H1 (cell line): ENCODE measurements around the gene HFE. TPM values are rescaled to one million over a fixed set of nuclear protein-coding genes. Genes with fewer than 3 reads are reported as not detected.

Source experiments
- CTCF ChIA-PET: fragments of 300-600 bp; sonication (Branson Sonifier 250); formaldehyde crosslinking; loops from one replicate; lab custom pipeline; 2021; ENCODE audit not compliant: partially characterized antibody; lab: Charles Lee
- POLR2A ChIA-PET: fragments of 300-600 bp; sonication (Branson Sonifier 250); formaldehyde crosslinking; loops from one replicate; lab custom pipeline; 2021; ENCODE audit warnings: inconsistent platforms; ENCODE audit not compliant: partially characterized antibody; lab: Charles Lee
- DNase-seq, 2 experiments: peaks; one replicate each; pipeline versions ENCODE4 v3.0.0 to v3.0.0-alpha.2; 2010 to 2022; ENCODE audit warnings: low spot score in 2 of 2, low read depth in 1 of 2, mixed read lengths in 1 of 2
- FAIRE-seq: peaks from 2 replicates; lab custom pipeline; 2011; peaks lifted over from hg19 to GRCh38; lab: Jason Lieb, UNC
- H2AFZ ChIP-seq: 2 replicates; pipeline ENCODE4 v1.8.1; 2012; ENCODE audit warnings: low read length, inconsistent platforms
- H2AK5ac ChIP-seq: 2 replicates; pipeline ENCODE4 v1.6.1; 2013; ENCODE audit warnings: low read depth, low read length
- H2BK120ac ChIP-seq: replicated peaks from 2 replicates; pipeline ENCODE3; 2013; ENCODE audit warnings: low read depth, low read length, inconsistent platforms
- H2BK12ac ChIP-seq: 2 replicates; pipeline ENCODE4 v1.6.1; 2013; ENCODE audit warnings: low read depth, low read length
- H2BK15ac ChIP-seq: 2 replicates; pipeline ENCODE4 v1.6.1; 2013; ENCODE audit warnings: low read length
- H2BK20ac ChIP-seq: 2 replicates; pipeline ENCODE4 v1.6.1; 2013; ENCODE audit warnings: low read length
- H2BK5ac ChIP-seq: 2 replicates; pipeline ENCODE4 v1.6.1; 2013; ENCODE audit warnings: low read depth, low read length
- H3K14ac ChIP-seq: 2 replicates; pipeline ENCODE4 v1.6.1; 2013; ENCODE audit warnings: inconsistent platforms; ENCODE audit not compliant: insufficient read length
- H3K18ac ChIP-seq: 2 replicates; pipeline ENCODE4 v1.6.1; 2013; ENCODE audit warnings: low read length; ENCODE audit errors: extremely low read depth
- H3K23ac ChIP-seq: 2 replicates; pipeline ENCODE4 v1.6.1; 2013; ENCODE audit warnings: inconsistent platforms; ENCODE audit not compliant: insufficient read length
- H3K23me2 ChIP-seq: 2 replicates; pipeline ENCODE4 v1.6.1; 2013; ENCODE audit warnings: low read depth, low read length
- H3K27ac ChIP-seq: 2 replicates; pipeline ENCODE4 v1.6.1; 2011; ENCODE audit warnings: low read depth, low read length, inconsistent platforms
- H3K27me3 ChIP-seq, 4 experiments: replicated peaks in 1 of 4; 1 replicate in 1 of 4; 2 replicates in 3 of 4; pipeline versions ENCODE4 v1.6.1 to v1.8.1; 2011 to 2013; ENCODE audit warnings: low read length in 3 of 4, mild to moderate bottlenecking in 3 of 4, inconsistent platforms in 2 of 4, mixed read lengths in 2 of 4, moderate library complexity in 1 of 4; ENCODE audit not compliant: control insufficient read depth in 3 of 4, insufficient read depth in 3 of 4; ENCODE audit errors: extremely low read depth in 1 of 4
- H3K36me3 ChIP-seq, 4 experiments: 2 replicates each; pipeline versions ENCODE4 v1.6.1 to v1.8.1; 2011 to 2013; ENCODE audit warnings: mild to moderate bottlenecking in 4 of 4, low read length in 3 of 4, moderate library complexity in 2 of 4, control low read depth in 1 of 4, inconsistent platforms in 1 of 4; ENCODE audit not compliant: insufficient read depth in 4 of 4, control insufficient read depth in 2 of 4
- H3K4ac ChIP-seq: replicated peaks from 2 replicates; pipeline ENCODE3; 2013; ENCODE audit warnings: low read length, low read depth, mixed read lengths, inconsistent platforms; ENCODE audit not compliant: insufficient read length
- H3K4me1 ChIP-seq, 4 experiments: replicated peaks in 1 of 4; 1 replicate in 1 of 4; 2 replicates in 3 of 4; pipeline versions ENCODE4 v1.6.1 to v1.8.1; 2011 to 2013; ENCODE audit warnings: low read length in 3 of 4, inconsistent platforms in 2 of 4, mixed read lengths in 1 of 4; ENCODE audit not compliant: insufficient read depth in 4 of 4, control insufficient read depth in 3 of 4
- H3K4me2 ChIP-seq, 2 experiments: 2 replicates each; pipeline versions ENCODE4 v1.6.1 to v1.8.1; 2011 to 2013; ENCODE audit warnings: low read depth in 2 of 2, low read length in 2 of 2, control low read depth in 1 of 2, inconsistent platforms in 1 of 2, mild to moderate bottlenecking in 1 of 2; ENCODE audit not compliant: insufficient read depth in 1 of 2
- H3K4me3 ChIP-seq, 4 experiments: fragments of 200-600, 300-600 bp in 1 of 4; sonication (generic), shearing (Covaris generic), sonication (Bioruptor Twin) in 1 of 4; 2 replicates each; pipeline versions ENCODE4 v1.5.1 to v1.8.1; 2011 to 2016; ENCODE audit warnings: low read length in 4 of 4, low read depth in 3 of 4, control low read depth in 2 of 4, inconsistent platforms in 2 of 4, mild to moderate bottlenecking in 2 of 4, mixed read lengths in 1 of 4, moderate library complexity in 1 of 4; ENCODE audit not compliant: insufficient read depth in 2 of 4; ENCODE audit errors: extremely low read depth in 1 of 4
- H3K56ac ChIP-seq: replicated peaks from 2 replicates; pipeline ENCODE3; 2013; ENCODE audit warnings: low read depth, mild to moderate bottlenecking, mixed read lengths, low read length, inconsistent platforms; ENCODE audit not compliant: insufficient read length
- H3K79me1 ChIP-seq: 2 replicates; pipeline ENCODE4 v1.6.1; 2013; ENCODE audit warnings: low read depth, low read length, control low read depth
- H3K79me2 ChIP-seq, 2 experiments: 2 replicates each; pipeline versions ENCODE4 v1.6.1 to v1.8.1; 2012 to 2013; ENCODE audit warnings: low read length in 2 of 2, mild to moderate bottlenecking in 2 of 2, inconsistent platforms in 1 of 2; ENCODE audit not compliant: insufficient read depth in 2 of 2, control insufficient read depth in 1 of 2
- H3K9ac ChIP-seq, 4 experiments: replicated peaks in 1 of 4; 1 replicate in 1 of 4; 2 replicates in 3 of 4; pipeline versions ENCODE4 v1.6.1 to v1.8.1; 2011 to 2013; ENCODE audit warnings: low read depth in 3 of 4, low read length in 3 of 4, control low read depth in 2 of 4, mild to moderate bottlenecking in 2 of 4, moderate library complexity in 2 of 4, inconsistent platforms in 1 of 4; ENCODE audit errors: extremely low read depth in 1 of 4
- H3K9me3 ChIP-seq, 2 experiments: 2 replicates each; pipeline versions ENCODE4 v1.6.1 to v1.8.1; 2012 to 2013; ENCODE audit warnings: mild to moderate bottlenecking in 2 of 2, moderate library complexity in 2 of 2, control low read depth in 1 of 2, inconsistent platforms in 1 of 2, low read depth in 1 of 2, low read length in 1 of 2, mixed read lengths in 1 of 2; ENCODE audit not compliant: insufficient read depth in 2 of 2
- H4K20me1 ChIP-seq, 2 experiments: replicated peaks in 1 of 2; 2 replicates each; pipeline versions ENCODE3 to v1.8.1; 2011 to 2013; ENCODE audit warnings: inconsistent platforms in 2 of 2, low read length in 2 of 2, mild to moderate bottlenecking in 1 of 2; ENCODE audit not compliant: insufficient read depth in 2 of 2, control insufficient read depth in 1 of 2
- H4K5ac ChIP-seq: 2 replicates; pipeline ENCODE4 v1.6.1; 2013; ENCODE audit warnings: low read length, low read depth, mixed read lengths, inconsistent platforms; ENCODE audit not compliant: insufficient read length
- H4K8ac ChIP-seq: 2 replicates; pipeline ENCODE4 v1.8.0; 2013; ENCODE audit warnings: mild to moderate bottlenecking, moderate library complexity, low read length, inconsistent platforms; ENCODE audit not compliant: insufficient read depth; ENCODE audit errors: extremely low read depth
- H4K91ac ChIP-seq: replicated peaks from 2 replicates; pipeline ENCODE3; 2013; ENCODE audit warnings: low read length, mixed read lengths, inconsistent platforms; ENCODE audit not compliant: insufficient read length
- SUZ12 ChIP-seq: fragments of 200-600 bp; sonication (generic); IDR thresholded peaks from 2 replicates; pipeline ENCODE4 v1.6.1; 2012; ENCODE audit warnings: mild to moderate bottlenecking, inconsistent platforms, low read length, moderate library complexity, mixed read lengths
- TAF1 ChIP-seq: IDR thresholded peaks from 2 replicates; pipeline ENCODE4 v1.6.1; 2011; ENCODE audit warnings: mild to moderate bottlenecking, low read depth, low read length
- TAF7 ChIP-seq: optimal IDR thresholded peaks from 2 replicates; pipeline ENCODE3; 2011; ENCODE audit warnings: low read depth, mild to moderate bottlenecking, inconsistent platforms, low read length, moderate library complexity, borderline replicate concordance
- WGBS, 2 experiments: shearing (Covaris generic) in 1 of 2; methylation state at CpG; one replicate each; pipeline versions ENCODE4 v1.1.6 to v1.1.7; 2013 to 2015; ENCODE audit warnings: low lambda C conversion rate in 2 of 2, mixed read lengths in 2 of 2, inconsistent platforms in 1 of 2, low coverage in 1 of 2, missing lambda C conversion rate in 1 of 2; ENCODE audit not compliant: insufficient replicate concordance in 2 of 2, insufficient coverage in 1 of 2, insufficient read length in 1 of 2; ENCODE audit errors: extremely low coverage in 1 of 2, missing lambda C conversion rate in 1 of 2; 5-methylcytosine and 5-hydroxymethylcytosine counted together
- polyA plus RNA-seq, 7 experiments: library from polyadenylated mRNA; depleted of rRNA in 3 of 7; stranded (reverse) in 5 of 7; unstranded in 2 of 7; fragments of >200 nt in 5 of 7; fragments of 200-250 nt in 2 of 7; gene quantifications; 1 replicate in 5 of 7; 2 replicates in 1 of 7; 4 replicates in 1 of 7; pipeline versions ENCODE4 v1.2.1 to v1.2.3, GENCODE V29; 2011 to 2013; ENCODE audit warnings: missing spikeins in 2 of 7, mixed read lengths in 2 of 7
- total RNA-seq: library from RNA; stranded (reverse); fragmentation: NEBNext Ultra II Directional; extraction: Animal tissue kit (Norgen Biotek cat#: 25700); gene quantifications from 2 replicates; pipeline ENCODE4 v1.2.1, GENCODE V29; 2021

Gene HFE
- total and polyA plus RNA-seq, 2 of the 8 experiments (the other 6 are each of a cell fraction or from before 2014, with no cell fraction given): 1.6 to 2.0 TPM

DNA sequence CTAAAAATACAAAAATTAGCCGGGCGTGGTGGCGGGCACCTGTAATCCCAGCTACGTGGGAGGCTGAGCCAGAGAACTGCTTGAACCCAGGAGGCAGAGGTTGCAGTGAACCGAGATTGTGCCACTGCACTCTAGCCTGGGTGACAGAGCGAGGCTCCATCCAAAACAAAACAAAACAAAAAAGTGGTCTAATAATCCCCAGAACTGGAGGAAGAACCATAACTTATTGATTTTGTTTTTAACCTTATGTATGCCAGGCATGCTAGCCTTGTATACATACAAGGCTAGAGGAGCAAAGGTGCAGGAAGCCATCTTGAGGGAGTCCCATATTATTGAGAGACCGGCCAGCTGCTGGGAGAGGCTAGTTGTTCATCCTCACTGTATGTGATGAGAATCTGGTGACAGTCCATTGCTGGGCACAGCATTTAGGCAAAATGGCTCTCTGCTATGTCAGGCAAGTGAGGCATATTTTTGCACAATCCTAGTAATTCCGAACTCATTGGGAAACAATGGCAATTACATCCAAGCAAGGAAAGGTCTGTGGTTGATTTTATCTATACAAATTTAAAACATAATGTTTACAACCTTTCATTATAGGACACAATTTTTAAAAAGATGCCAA lies 18.0 kb downstream of the HFE start:
- H3K18ac ChIP-seq: no peak overlapping the region
- no peaks in the 10 kb centered on the region for H3K36me3 ChIP-seq
- H2BK20ac ChIP-seq: 0 out of 2 replicates have a peak overlapping the region, but pooled peaks have one; percentile 49
- H3K14ac ChIP-seq: no peak overlapping the region
- H3K4me2 ChIP-seq: peak overlapping the region in 1 of 2 experiments; percentile 65; a peak in 1 of 4 replicates
- no peak overlapping the region for H4K5ac ChIP-seq
- H3K23me2 ChIP-seq: peaks cover 6% of the 10 kb centered on the region; the same call in 1 of the 2 replicates
- no peak overlapping the region for H3K27ac ChIP-seq
- TF ChIP-seq TAF1 (no peak), TAF7 (no peak), SUZ12 (no peak)
- H4K91ac ChIP-seq: no peak overlapping the region
- H3K9ac ChIP-seq: no peak overlapping the region
- no peaks in the 10 kb centered on the region for H3K27me3 ChIP-seq
- peak overlapping the region; percentile 82; the same call in 1 of the 2 replicates for H2BK12ac ChIP-seq
- H2AK5ac ChIP-seq: 0 out of 2 replicates have a peak overlapping the region, but pooled peaks have one; percentile 41
- ChIA-PET CTCF (interaction anchor here (1.1 to 2.0 kb wide), 2 partner anchors 41 to 112 kb away, joined by 4 to 9 read pairs; a partner anchor contains a TSS), POLR2A (interaction anchor here (0.6 to 12.1 kb wide), 33 partner anchors 9 to 1761 kb away, joined by 3 to 336 read pairs (median 12); partner anchors contain the start of gene HFE)
- no peaks in the 10 kb centered on the region for H4K20me1 ChIP-seq
- no peak overlapping the region for H3K4me3 ChIP-seq
- H3K79me2 ChIP-seq: no peaks in the 10 kb centered on the region
- no peak overlapping the region for H3K4ac ChIP-seq
- no peak overlapping the region for H2AFZ ChIP-seq
- H3K23ac ChIP-seq: no peak overlapping the region
- peak overlapping the region; percentile 23; the same call in 1 of the 2 replicates for H2BK15ac ChIP-seq
- H2BK5ac ChIP-seq: no peak overlapping the region
- DNase-seq (no peak), FAIRE-seq (no peak)
- 83% methylated on average over 8 of the region's 8 CpGs; no CpG with 5 or more reads in 1 of the 2 experiments for WGBS, 2 experiments
- H3K79me1 ChIP-seq: no peaks in the 10 kb centered on the region
- H3K9me3 ChIP-seq: peaks cover 10 to 14% of the 10 kb centered on the region in 2 experiments; a peak in 3 of 4 replicates
- H2BK120ac ChIP-seq: peak overlapping the region; percentile 21
- no peak overlapping the region for H3K56ac ChIP-seq
- no peak overlapping the region for H4K8ac ChIP-seq
- peaks cover 0 to 3% (median 0%) of the 10 kb centered on the region in 4 experiments; a peak in 2 of 7 replicates for H3K4me1 ChIP-seq
